K562 (cell line): ENCODE data around the gene MDK. TPM values are rescaled to one million over a fixed set of nuclear protein-coding genes. Genes with fewer than 3 reads are reported as not detected.
A peak's percentile ranks its signal among the peaks of the same experiment; 100 is the strongest.

ENCODE experiments used
- ARID1B ChIP-seq: fragments of 450-650 bp; IDR thresholded peaks from 2 replicates; pipeline ENCODE4 v1.6.1; 2016; ENCODE audit warnings: antibody characterized with exemption, mild to moderate bottlenecking, inconsistent platforms
- ATF2 ChIP-seq: sonication (generic); formaldehyde crosslinking; IDR thresholded peaks from 2 replicates; pipeline ENCODE4 v1.8.1; 2022; ENCODE audit warnings: missing genetic modification reagents
- CTCF ChIP-seq, 3 experiments: IDR thresholded peaks in 2 of 3; conservative IDR thresholded peaks in 1 of 3; 2 replicates each; pipeline ENCODE4 v1.5.1; 2011 to 2012; ENCODE audit warnings: low read length in 3 of 3, mild to moderate bottlenecking in 3 of 3, control low read depth in 2 of 3, improper control_type of control experiment in 1 of 3, inconsistent platforms in 1 of 3, low read depth in 1 of 3, mixed read lengths in 1 of 3, moderate library complexity in 1 of 3; ENCODE audit not compliant: insufficient read depth in 2 of 3
- CXXC5 ChIP-seq: fragments of 250-450 bp; sonication (Bioruptor Pico); IDR thresholded peaks from 2 replicates; pipeline ENCODE4 v1.8.0; 2022; ENCODE audit warnings: inconsistent platforms, mild to moderate bottlenecking, moderate library complexity
- ETS2 ChIP-seq: IDR thresholded peaks from 2 replicates; pipeline ENCODE4 v1.6.1; 2016; ENCODE audit warnings: borderline replicate concordance, missing genetic modification characterization, mild to moderate bottlenecking, moderate library complexity, missing compliant biosample characterization; ENCODE audit not compliant: poor library complexity, severe bottlenecking
- GATA2 ChIP-seq: sonication (generic); formaldehyde crosslinking; IDR thresholded peaks from 2 replicates; pipeline ENCODE4 v1.4.0; 2020; ENCODE audit warnings: mild to moderate bottlenecking, missing genetic modification reagents
- IRF2 ChIP-seq: sonication (generic); formaldehyde crosslinking; IDR thresholded peaks from 2 replicates; pipeline ENCODE4 v1.8.1; 2022; ENCODE audit warnings: mild to moderate bottlenecking, missing genetic modification reagents
- MNT ChIP-seq, 2 experiments: fragments of 450-650 bp; conservative IDR thresholded peaks; 2 replicates each; pipeline ENCODE4 v1.6.1; 2017; ENCODE audit warnings: mild to moderate bottlenecking in 2 of 2, moderate library complexity in 2 of 2
- PHB2 ChIP-seq: fragments of 450-650 bp; IDR thresholded peaks from 2 replicates; pipeline ENCODE4 v1.6.1; 2017; ENCODE audit warnings: low read depth
- RB1 ChIP-seq: fragments of 450-650 bp; IDR thresholded peaks from 2 replicates; pipeline ENCODE4 v1.6.1; 2017; ENCODE audit warnings: low read depth, mild to moderate bottlenecking
- RBBP5 ChIP-seq: fragments of 200-600 bp; sonication (generic); IDR thresholded peaks from 2 replicates; pipeline ENCODE4 v1.6.1; 2012; ENCODE audit warnings: borderline replicate concordance, mild to moderate bottlenecking, low read length, control low read depth, inconsistent platforms; ENCODE audit not compliant: insufficient read depth, poor library complexity, severe bottlenecking
- SMC3 ChIP-seq: conservative IDR thresholded peaks from 2 replicates; pipeline ENCODE4 v1.6.1; 2011; ENCODE audit warnings: low read depth, low read length, improper control_type of control experiment; ENCODE audit not compliant: insufficient read depth
- SP1 ChIP-seq: sonication (generic); formaldehyde crosslinking; IDR thresholded peaks from 2 replicates; pipeline ENCODE4 v1.8.1; 2022; ENCODE audit warnings: mild to moderate bottlenecking, missing genetic modification reagents
- SRSF1 ChIP-seq: fragments of 200-400 bp; formaldehyde crosslinking; IDR thresholded peaks from 2 replicates; pipeline ENCODE4 v1.6.1; 2017; ENCODE audit warnings: mild to moderate bottlenecking, low read depth, low read length, moderate library complexity
- TFAP4 ChIP-seq: sonication (generic); formaldehyde crosslinking; IDR thresholded peaks from 2 replicates; pipeline ENCODE4 v1.8.0; 2022; ENCODE audit warnings: missing genetic modification reagents, mild to moderate bottlenecking, moderate library complexity, borderline replicate concordance
- ZBTB11 ChIP-seq, 3 experiments: fragments of 200-800 bp in 1 of 3; fragments of 250-450 bp in 1 of 3; fragments of 450-650 bp in 1 of 3; sonication (Bioruptor Pico) in 1 of 3; sonication (Bioruptor generic) in 1 of 3; formaldehyde crosslinking in 1 of 3; IDR thresholded peaks; 2 replicates each; pipeline versions ENCODE4 v1.6.1 to v1.8.0; 2016 to 2022; ENCODE audit warnings: mild to moderate bottlenecking in 2 of 3, missing genetic modification characterization in 2 of 3, missing compliant biosample characterization in 1 of 3, moderate library complexity in 1 of 3
- ZNF263 ChIP-seq: sonication (generic); formaldehyde crosslinking; IDR thresholded peaks from 2 replicates; pipeline ENCODE4 v1.8.0; 2022; ENCODE audit warnings: mild to moderate bottlenecking, missing genetic modification reagents, borderline replicate concordance
- ZNF696 ChIP-seq: fragments of 250-450 bp; sonication (Bioruptor Pico); conservative IDR thresholded peaks from 2 replicates; pipeline ENCODE4 v1.4.0; 2020; ENCODE audit warnings: mild to moderate bottlenecking, moderate library complexity
- polyA plus RNA-seq, 8 experiments: library from polyadenylated mRNA; depleted of rRNA in 4 of 8; stranded (reverse) in 5 of 8; unstranded in 3 of 8; fragments of >200 nt; fragmentation: Nextera tagmentation in 2 of 8; fragmentation: Illumina TruSeq in 1 of 8; extraction: Ambion mirVana in 2 of 8; extraction: Trizol in 1 of 8; gene quantifications; 2 replicates each; pipeline versions ENCODE4 v1.2.1 to v1.2.3, GENCODE V29; 2011 to 2014; ENCODE audit warnings: inconsistent platforms in 1 of 8, missing spikeins in 1 of 8
- total RNA-seq, 7 experiments: library from RNA; depleted of rRNA in 6 of 7; stranded (reverse); fragments of >200 nt in 6 of 7; fragmentation: Illumina TruSeq in 2 of 7; extraction: Trizol in 2 of 7; gene quantifications; 2 replicates each; pipeline versions ENCODE4 v1.2.1 to v1.2.3, GENCODE V29; 2011 to 2021; ENCODE audit warnings: low replicate concordance in 1 of 7

Gene MDK
- total and polyA plus RNA-seq, 9 of the 15 experiments (the other 6 are each of a cell fraction or from before 2014, with no cell fraction given), result 20.7 to 700 (median 350) TPM

GRCh38 chr11:46345131-46345597, 36.3 kb upstream of the MDK start (continued):
- no peak for TF ChIP-seq ATF2 (CRISPR knock-in tag)
- TF ChIP-seq MNT (conservative IDR thresholded peaks at IDR 0.05), result no peak
- no peak for TF ChIP-seq ETS2
- TF ChIP-seq TFAP4 (CRISPR knock-in tag), result peak; percentile 36; the same call in 1 of the 2 replicates
- TF ChIP-seq CTCF (IDR thresholded peaks at IDR 0.05 in 2 of 3, conservative IDR thresholded peaks at IDR 0.05 in 1 of 3; ENCODE audit: insufficient read depth in 2 of 3, low read depth in 1 of 3, low read length in 3 of 3), result peak in 2 of 3 experiments; percentile 23 to 45; a peak in 2 of 6 replicates
- no peak for TF ChIP-seq RB1
- TF ChIP-seq CXXC5 (CRISPR knock-in tag), result no peak
- TF ChIP-seq ZBTB11 (CRISPR knock-in tag; IDR thresholded peaks at IDR 0.05), result peak in 1 of 3 experiments; percentile 33; a peak in 1 of 6 replicates
- no peak for TF ChIP-seq SMC3
- no peak for TF ChIP-seq IRF2 (CRISPR knock-in tag)
- TF ChIP-seq ZNF263 (CRISPR knock-in tag), result no peak
- no peak for TF ChIP-seq PHB2
- TF ChIP-seq SRSF1, result no peak
- no peak for TF ChIP-seq SP1
- TF ChIP-seq ZNF696 (CRISPR knock-in tag), result no peak
- no peak for TF ChIP-seq GATA2 (CRISPR knock-in tag)
- 0 out of 2 replicates have a peak, but pooled peaks have one; percentile 17 for TF ChIP-seq ARID1B
- TF ChIP-seq RBBP5, result no peak
